Lung microvascular endothelial cell (primary cell): ENCODE results near the gene DPP10. TPM values are rescaled to one million over a fixed set of nuclear protein-coding genes. Genes with fewer than 3 reads are reported as not detected.

ENCODE experiments used
- DNase-seq, 2 donors: peaks; one replicate each; pipeline versions ENCODE4 v3.0.0 to v3.0.0-alpha.2; 2010; ENCODE audit warnings: low read depth in 2 of 2
- total RNA-seq: library from RNA; depleted of rRNA; stranded (reverse); fragments of >200 nt; gene quantifications from 2 replicates; pipeline ENCODE4 v1.2.1, GENCODE V29; 2014

Gene DPP10
- total RNA-seq, 1 donor from 2014 or later: not detected

DNA sequence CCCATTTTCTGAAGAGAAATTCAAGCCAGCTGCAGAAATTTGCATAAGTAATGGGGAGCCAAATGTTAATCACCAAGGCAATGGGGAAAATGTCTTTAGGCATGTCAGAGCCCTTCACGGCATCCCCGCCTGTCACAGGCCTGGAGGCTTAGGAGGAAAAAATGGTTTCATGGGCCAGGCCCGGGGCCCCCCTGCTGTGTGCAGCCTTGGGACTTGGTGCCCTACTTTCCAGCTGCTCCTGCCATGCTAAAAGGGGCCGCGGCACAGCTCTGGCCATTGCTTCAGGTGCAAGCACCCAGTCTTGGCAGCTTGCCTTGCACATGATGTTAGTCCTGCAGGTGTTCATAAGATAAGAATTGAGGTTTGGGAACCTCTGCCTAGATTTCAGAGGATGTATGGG, 1235.7 kb downstream of the DPP10 start:
- DNase-seq: no peak

DNA sequence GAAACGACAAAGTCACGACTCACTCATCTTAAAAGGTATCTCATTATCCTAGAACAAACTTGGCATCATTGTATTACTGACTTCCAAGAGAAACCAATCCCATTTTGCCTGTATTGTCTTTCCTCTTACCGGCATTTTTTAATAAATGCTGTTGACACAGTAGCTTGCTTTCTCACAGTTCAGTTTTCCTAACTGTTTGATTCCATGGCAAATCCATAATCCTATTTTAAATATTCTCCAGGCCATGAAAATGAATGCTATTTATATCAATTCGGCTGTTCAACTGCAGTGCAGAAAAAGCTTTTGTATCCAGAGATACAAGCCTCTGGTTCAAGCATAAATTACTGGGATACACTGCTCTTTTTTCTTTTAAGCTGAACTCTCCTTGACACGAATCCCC, 1241.9 kb downstream of the DPP10 start:
- no peak for DNase-seq

DNA sequence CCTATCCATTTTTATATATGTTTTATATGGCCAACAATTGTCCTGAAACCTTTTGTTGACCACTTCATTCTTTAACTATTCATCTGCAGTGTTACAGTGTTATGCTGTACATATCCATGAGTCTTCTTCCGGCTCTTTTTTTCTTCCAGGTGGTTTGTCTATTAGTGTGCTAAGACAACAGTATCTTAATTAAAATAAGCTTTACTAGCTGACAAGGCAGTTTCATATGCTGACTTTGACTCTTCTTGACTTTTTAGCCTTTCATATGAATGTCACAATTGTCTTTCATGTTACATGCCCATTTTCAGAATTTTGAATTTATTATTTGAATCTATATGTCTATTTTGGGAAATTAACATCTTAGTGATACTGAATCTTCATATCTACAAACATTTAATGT, 1249.0 kb downstream of the DPP10 start:
- no peak for DNase-seq

DNA sequence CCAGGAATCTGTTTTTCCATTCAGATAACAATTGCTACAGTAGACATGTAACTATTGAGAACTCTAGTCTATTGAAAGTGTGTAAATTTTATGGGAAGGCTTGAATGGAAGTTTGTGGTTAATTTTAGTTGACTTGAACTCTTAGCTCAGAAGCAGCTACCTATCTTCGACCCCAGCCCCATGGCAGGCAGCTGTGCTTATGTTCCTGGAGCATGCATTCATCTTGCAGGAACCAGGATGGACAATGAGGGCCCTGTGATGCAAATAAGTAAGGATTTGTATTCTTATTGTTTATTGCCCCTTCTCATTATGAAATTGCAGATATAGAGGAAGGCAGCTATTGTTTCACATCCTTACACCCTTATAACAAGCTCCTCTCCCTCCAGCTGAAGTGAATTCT, 1252.2 kb downstream of the DPP10 start:
- DNase-seq: no peak

DNA sequence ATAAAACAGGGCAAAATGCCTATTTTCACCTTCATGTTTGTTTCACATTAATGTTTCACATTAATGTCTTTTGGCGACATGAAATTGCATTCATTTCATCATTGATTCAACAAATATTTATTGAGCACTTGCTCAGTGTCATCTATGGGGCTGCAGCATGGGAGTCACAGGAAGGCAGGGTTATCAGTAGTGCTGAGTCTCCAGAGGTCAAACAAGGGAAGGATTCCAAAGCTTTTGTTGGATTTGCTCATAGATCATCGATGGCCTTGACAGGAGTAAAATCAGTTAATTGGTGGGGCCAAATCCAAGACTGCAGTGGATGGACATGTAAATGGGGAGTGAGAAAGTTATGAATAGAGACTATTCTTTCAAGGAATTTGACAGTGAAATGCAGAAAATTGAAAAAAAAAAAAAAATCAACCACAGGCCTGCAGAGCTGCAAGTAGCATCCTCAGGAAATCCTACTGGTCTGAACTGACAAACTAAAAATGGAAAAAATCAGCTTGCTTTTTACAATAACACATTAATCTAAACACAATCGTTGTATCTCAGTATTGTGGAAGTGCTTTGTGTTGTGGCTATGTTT, 1290.8 kb downstream of the DPP10 start:
- no peak for DNase-seq

DNA sequence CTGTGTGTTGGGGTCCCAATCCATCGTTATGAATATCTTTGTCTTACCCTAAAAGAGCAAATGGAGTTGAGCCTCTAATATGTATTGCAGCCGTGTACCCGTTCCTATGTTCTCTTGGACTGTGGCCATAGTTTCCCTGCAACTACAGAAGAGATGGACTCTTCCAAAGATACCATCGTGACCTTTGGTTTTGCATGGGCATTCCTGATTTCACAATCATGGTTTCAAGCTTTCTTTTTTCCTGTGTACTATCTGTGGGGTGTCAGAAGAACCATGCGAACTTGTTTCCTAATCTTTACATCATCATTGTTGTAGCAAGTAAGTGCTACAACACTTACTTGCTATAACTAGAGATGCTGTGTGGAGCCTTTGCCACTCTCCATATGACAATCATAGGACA, 1295.7 kb downstream of the DPP10 start:
- no peak for DNase-seq

DNA sequence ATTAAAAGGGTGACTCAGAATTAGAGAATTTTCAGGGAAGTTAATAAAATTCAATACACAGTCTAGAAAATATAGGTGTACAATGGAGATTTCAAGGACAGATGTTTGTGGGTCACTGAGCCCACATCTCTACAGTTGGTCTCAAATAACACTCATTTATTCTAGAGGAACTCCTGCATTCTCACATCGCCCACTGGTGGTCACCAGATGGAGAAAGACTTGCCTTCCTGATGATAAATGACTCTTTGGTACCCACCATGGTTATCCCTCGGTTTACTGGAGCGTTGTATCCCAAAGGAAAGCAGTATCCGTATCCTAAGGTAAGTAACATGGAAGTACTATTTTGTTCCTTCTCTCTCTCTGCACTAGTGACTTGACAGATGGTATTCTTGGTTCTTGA, 1297.1 kb downstream of the DPP10 start:
- no peak for DNase-seq

DNA sequence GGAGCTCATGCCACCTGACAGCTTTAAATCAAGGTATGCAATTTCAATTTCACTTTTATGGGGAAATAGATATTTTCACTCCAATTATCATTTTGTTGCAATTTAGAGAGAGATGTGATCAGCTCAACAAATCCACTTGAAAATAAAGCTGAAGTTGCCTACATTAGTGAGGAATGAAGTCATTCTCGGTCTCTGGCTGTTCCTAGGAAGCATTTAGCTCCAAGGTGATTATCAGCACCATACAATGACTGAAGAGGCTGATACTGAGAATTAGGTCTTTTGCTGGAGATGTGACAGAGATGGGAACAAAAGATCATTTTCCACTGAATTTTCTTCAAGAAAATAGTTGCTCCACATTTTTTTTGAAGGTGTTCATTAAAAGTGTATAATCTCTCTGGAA, 1303.7 kb downstream of the DPP10 start:
- DNase-seq: no peak

DNA sequence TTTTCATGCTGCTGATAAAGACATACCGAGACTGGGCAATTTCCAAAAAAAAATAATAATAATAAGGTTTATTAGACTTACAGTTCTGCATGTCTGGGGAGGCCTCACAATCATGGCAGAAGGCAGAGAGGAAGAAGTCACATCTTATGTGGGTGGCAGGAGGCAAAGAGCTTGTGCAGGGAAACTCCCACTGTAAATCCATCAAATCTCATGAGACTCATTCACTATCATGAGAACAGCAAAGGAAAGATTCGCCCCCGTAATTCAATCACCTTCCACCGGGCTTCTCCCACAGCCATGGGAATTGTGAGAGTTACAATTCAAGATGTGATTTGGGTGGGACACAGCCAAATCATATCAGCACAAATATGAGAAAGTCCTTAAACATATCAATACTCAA, 1314.8 kb downstream of the DPP10 start:
- no peak for DNase-seq

DNA sequence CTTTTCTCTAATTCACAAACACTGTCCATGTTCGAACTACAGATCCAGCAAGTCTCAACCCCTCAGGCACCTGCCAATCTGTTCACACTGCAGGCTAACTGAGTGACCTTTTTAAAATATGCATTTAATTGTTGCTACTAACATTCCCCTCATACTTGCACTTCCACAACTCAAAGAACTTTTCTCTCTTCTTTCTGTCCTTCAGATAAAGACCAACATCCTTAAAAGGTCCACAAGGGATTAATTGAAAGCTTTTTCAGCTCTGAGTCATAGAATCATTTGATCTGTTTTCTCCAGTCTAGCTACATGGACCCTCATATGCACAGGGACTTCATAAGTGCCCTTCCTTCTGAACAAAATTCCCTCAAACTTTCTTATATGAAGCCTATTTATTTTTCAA, 1321.2 kb downstream of the DPP10 start:
- DNase-seq: no peak

DNA sequence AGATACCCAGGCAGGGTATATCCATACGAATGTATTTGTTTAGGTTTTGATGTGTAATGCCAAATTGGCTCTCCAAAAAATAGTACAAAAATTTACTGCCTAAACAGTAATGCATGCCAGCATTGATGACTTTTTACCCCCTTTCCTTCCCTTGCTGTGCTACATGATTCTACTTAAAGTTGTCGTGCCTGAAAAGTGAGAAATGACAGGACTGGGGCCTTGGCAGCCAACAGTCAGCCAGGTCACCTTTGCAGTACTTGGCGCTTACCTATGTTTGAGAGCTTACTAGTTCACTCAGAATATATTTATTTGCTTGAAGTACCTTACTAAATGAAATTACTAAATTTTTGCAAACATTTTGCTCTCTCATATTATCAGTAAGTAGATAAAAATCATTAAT, 1329.1 kb downstream of the DPP10 start:
- no peak for DNase-seq

DNA sequence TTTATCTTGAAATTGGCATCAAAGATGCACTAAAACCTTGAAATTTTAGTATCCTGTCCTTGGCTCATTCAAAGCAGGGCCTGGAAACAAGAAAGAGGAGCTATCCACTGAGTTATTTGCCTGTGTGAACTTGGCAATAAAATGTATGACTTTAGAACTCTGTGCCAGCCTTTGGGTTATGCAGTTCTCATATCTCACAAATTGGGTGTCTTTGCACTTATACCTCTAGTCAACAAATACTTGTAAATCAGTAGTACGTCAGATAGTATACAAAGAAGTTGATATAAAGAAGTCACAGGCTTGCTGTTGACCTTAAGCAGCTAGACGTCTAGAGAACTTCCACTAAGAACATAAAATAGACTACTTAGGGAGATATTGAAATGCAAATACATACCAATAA, 1331.9 kb downstream of the DPP10 start:
- no peak for DNase-seq

DNA sequence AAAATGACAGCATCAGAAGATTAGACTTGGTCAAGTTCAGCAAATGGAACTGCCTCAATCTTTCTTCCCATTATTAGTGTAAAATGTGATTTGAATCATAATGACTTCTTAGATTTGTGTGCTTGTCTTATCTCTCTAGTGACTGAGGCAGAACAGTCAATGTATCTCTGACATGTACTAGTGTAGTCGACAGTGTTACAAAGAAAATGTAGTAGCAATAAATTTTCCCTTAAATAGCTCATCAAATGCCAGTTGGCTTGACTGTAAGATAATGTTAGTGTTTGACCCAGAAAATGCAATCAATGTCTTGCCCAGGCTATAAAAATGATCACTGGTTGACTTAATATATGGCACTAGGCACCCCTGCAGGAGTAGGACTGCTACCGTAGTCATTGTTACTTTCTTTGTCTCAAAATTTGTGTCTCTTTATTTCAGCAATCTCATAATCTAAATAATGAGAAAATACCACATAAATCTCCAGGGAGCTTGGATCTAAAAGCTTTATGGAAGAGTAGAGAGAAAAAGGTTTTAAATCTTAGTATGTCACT, 1336.7 kb downstream of the DPP10 start:
- no peak for DNase-seq

DNA sequence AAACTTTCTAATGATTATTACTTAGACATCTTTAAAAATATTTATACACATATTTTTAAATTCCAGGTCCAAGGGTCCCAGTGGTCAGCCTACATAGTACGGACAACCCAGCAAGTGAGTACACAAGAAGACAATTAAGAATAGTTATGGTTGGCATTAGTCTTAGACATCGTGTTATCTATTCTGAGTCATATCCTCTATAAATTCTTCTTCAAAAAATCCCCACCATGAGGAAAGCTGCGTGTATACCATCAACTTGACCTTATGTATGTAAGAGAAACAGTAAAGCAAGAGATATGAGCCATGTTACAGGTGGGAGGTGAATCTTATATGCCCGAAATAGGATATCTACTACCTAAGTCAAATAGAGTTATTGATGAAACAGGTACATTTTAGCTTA, 1339.8 kb downstream of the DPP10 start:
- DNase-seq: no peak

DNA sequence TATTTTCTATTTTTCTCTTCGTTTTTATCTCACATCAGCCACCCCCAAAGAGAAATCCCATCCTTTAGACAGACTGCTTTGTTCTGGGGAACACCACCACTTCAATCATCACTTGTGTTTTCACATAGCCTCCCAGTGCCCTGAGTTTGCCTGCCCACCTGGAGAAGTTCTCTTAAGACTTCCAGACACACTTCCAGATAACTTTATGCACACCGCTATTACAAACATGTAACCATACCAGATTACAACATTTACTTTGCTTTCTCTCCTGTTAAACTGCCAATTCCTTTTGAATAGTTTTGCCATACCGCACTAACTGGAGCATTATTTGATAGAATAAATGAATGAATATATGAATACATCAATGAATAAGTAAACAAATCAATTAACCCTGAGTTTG, 1353.6 kb downstream of the DPP10 start:
- no peak for DNase-seq

DNA sequence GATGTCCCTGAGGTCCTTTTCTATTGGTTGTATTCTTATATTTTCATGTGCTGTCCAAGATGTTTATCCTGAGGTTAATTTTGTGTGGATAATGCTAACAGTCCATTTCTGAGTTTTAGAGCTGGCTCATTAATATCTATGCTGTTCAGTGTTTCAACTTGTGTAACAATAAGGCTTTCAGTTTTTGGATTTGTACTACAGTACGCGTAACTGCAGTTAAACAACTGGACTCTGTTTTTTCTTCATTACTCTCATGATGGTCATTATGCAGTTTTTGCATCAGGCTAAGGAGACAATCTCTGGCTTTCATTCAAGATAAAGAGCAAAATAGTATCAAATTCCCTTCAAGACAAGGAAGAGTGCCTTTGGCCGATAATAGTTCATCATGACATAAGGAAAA, 1364.8 kb downstream of the DPP10 start:
- DNase-seq: no peak

DNA sequence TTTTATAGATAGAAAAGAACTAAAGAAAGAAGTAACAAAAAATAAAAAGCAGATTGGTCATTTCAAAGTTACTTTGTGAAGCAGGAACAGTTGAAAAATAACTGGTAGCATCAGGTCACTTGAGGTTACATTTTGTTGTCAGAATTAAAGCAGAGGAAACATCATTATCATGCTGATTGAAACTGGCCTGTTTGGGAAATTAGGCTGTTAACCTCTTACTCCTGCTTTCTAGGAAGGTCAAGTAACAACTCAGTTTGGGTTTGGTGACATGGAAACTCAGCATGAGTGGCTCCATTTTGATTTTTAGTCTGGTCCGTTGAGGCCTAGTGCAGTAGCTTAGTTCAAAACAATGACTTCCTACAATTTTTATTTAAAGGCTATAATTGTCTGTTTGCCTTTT, 1383.5 kb downstream of the DPP10 start:
- no peak for DNase-seq

DNA sequence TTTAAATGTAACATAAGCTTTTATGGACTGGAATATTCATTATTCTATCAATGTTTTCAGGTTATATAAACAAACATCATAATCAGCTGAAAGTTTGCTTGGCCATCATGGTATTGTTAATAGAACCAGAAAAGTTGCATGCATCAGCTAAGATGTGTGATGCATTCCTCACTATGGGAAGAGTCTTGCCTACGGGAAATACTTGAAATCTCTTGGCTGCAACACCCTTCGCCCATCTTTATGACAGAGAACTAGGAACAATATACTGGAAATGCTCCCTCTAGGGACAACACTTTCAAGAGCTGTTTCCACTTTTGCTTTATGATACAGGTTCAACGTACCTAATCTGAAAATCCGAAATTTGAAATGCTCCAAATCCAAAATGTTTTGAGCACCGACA, 1390.8 kb downstream of the DPP10 start:
- DNase-seq: no peak

DNA sequence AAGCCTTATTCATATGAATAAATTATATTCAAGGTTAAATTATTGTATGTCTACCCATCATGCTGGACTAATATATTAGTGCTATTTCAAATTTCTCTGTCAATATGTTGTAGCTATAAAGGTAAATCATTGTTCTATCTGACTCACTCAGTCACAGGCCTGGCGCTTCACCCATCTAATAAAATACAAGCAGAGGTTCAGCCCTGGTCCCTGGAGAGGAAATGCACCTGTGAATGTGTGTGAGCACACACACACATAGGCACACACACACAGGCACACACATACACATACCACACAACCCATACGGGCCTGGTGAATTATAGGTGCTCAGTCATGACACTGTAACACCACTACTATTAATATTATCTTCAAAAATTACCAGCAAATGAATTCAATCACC, 1396.1 kb downstream of the DPP10 start:
- DNase-seq: no peak

DNA sequence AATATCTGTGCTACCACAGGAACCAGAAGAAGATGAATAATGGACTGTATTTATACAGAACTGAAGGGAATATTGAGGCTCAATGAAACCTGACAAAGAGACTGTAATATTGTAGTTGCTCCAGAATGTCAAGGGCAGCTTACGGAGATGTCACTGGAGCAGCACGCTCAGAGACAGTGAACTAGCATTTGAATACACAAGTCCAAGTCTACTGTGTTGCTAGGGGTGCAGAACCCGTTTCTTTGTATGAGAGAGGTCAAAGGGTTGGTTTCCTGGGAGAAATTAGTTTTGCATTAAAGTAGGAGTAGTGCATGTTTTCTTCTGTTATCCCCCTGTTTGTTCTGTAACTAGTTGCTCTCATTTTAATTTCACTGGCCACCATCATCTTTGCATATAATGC, 1399.9 kb downstream of the DPP10 start:
- DNase-seq: no peak

DNA sequence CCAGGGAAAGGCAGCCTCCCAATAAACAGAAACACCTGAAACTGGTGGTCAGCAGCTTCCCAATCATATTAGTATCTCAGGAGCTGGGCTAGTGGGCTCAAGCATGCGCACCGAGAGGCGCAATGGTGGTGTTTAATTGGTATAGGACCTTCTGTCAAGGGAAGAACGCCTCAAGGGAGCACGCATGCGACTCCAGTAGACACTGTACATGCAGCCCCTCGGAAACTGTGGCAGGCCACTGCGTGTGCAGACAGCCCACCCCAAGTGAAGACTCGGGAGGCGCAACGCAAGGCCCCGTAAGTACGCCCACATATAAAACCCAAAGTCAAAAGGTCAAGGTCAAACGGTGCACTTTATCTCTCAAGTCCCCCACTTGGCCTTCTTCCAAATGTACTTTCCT, 1405.8 kb downstream of the DPP10 start:
- no peak for DNase-seq

DNA sequence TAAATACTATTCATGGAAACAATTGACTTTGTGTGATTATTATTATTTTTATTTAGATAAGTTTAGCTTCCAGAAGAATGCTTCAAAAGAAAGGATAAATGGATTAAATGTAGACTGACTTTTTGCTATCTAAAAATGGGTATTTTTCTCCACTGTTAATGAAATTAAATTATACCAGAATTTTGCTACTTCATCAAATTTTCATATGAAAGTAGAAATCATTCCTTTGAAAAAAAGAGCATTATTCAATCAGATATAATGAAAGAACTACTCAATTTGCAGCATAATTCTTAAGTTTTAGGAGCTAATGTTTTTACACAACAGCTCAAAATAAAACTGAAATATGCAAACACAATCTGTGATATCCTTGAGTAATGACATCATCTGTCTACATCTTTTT, 1424.6 kb downstream of the DPP10 start:
- no peak for DNase-seq

DNA sequence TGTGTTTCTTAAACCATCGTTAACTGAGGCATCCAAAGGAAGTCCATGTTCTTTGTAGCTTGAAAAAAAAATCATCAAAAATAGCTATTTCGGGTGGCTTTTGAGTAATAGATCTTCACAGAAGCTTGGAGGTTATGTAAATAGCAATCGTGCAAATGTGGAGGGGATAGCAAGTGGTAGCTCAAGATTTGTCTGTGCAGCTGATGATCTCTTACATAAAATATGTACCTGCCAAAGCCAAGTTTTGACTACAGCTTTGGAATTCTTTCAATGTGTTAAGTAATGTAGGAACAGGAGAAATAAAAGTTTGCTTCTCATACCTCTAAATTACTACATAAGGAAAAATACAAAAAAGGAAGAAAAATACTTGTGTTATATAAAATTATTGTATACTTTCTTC, 1432.0 kb downstream of the DPP10 start:
- DNase-seq: no peak

DNA sequence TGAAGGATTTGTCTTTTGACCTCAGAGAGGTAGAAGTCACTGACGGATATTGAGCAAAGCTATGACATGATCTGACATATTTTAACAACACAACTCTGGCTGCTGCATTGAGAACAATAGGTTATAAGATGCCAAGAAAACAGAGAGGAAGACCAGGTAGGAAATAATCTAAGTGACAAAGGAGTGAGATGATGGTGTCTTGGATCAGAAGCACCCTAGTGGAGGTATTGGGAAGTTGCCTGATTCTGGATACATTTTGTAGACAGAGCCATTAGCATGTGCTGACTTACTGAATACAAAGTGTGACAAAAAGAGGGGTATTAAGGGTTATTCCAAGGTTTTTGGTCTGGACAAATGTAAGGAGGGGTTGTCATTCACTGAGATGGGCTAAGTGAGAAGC, 1438.1 kb downstream of the DPP10 start:
- no peak for DNase-seq
